ENCODE data around the gene SEMA5B. TPM values are rescaled to one million over a fixed set of nuclear protein-coding genes. Genes with fewer than 3 reads are reported as not detected.

Gene SEMA5B
- total RNA-seq, 1 donor from 2014 or later = not detected

- intact Hi-C loops (cut with micrococcal nuclease) = no loop called here
- Mint-ChIP-seq H3K36me3 (ENCODE audit: low read depth) (no peaks in the 10 kb centered on the region), H3K4me3 (ENCODE audit: low read depth) (no peak overlapping the region), H3K9me3 (no peaks in the 10 kb centered on the region), H3K27ac (no peak overlapping the region), H3K27me3 (ENCODE audit: low read depth) (peaks cover 46% of the 10 kb centered on the region), H3K4me1 (ENCODE audit: low read depth) (peaks cover 8% of the 10 kb centered on the region)
- no peak for DNase-seq (ENCODE audit: low spot score)
Measured at GRCh38 chr3:123031051-123031450, 3.5 kb upstream of the SEMA5B start.

GRCh38 chr3:123028233-123028828 lies 768 bp upstream of the SEMA5B start:
- intact Hi-C loops (cut with micrococcal nuclease) = loop anchor here (1.0 to 5.0 kb wide), 3 partner anchors 86 to 1482 kb away; no protein-coding TSS in a partner anchor
- Mint-ChIP-seq H3K36me3 (ENCODE audit: low read depth) (no peaks in the 10 kb centered on the region), H3K4me3 (ENCODE audit: low read depth) (peak overlapping the region; percentile 59), H3K9me3 (no peaks in the 10 kb centered on the region), H3K27ac (no peak overlapping the region), H3K4me1 (ENCODE audit: low read depth) (peaks cover 11% of the 10 kb centered on the region), H3K27me3 (ENCODE audit: low read depth) (peaks cover 53% of the 10 kb centered on the region)
- DNase-seq (ENCODE audit: low spot score) = no peak

GRCh38 chr3:123026565-123027291 lies 835 bp downstream of the SEMA5B start:
- Mint-ChIP-seq H3K36me3 (ENCODE audit: low read depth) (no peaks in the 10 kb centered on the region), H3K9me3 (no peaks in the 10 kb centered on the region), H3K27ac (no peak overlapping the region), H3K4me3 (ENCODE audit: low read depth) (peak overlapping the region; percentile 43), H3K27me3 (ENCODE audit: low read depth) (peaks cover 69% of the 10 kb centered on the region), H3K4me1 (ENCODE audit: low read depth) (peaks cover 11% of the 10 kb centered on the region)
- intact Hi-C loops (cut with micrococcal nuclease) = loop anchor here (5.0 kb wide), 1 partner anchor 231 kb away; no protein-coding TSS in a partner anchor
- no peak for DNase-seq (ENCODE audit: low spot score)

- intact Hi-C loops (cut with micrococcal nuclease) = loop anchor here (5.0 kb wide), 1 partner anchor 231 kb away; no protein-coding TSS in a partner anchor
- peak overlapping the region; percentile 51 for H3K4me3 Mint-ChIP-seq (ENCODE audit: low read depth)
- peaks cover 11% of the 10 kb centered on the region for H3K4me1 Mint-ChIP-seq (ENCODE audit: low read depth)
- H3K36me3 Mint-ChIP-seq (ENCODE audit: low read depth) = no peaks in the 10 kb centered on the region
- no peaks in the 10 kb centered on the region for H3K9me3 Mint-ChIP-seq
- DNase-seq (ENCODE audit: low spot score) = no peak
- peaks cover 78% of the 10 kb centered on the region for H3K27me3 Mint-ChIP-seq (ENCODE audit: low read depth)
- no peak overlapping the region for H3K27ac Mint-ChIP-seq
Measured at GRCh38 chr3:123025642-123026521, 1.7 kb downstream of the SEMA5B start.

- H3K27me3 Mint-ChIP-seq (ENCODE audit: low read depth) = peaks cover 78% of the 10 kb centered on the region
- H3K27ac Mint-ChIP-seq = no peak overlapping the region
- intact Hi-C loops (cut with micrococcal nuclease) = no loop called here
- no peak for DNase-seq (ENCODE audit: low spot score)
- H3K4me3 Mint-ChIP-seq (ENCODE audit: low read depth) = no peak overlapping the region
- no peaks in the 10 kb centered on the region for H3K9me3 Mint-ChIP-seq
- peaks cover 11% of the 10 kb centered on the region for H3K4me1 Mint-ChIP-seq (ENCODE audit: low read depth)
- no peaks in the 10 kb centered on the region for H3K36me3 Mint-ChIP-seq (ENCODE audit: low read depth)
Measured at GRCh38 chr3:123024056-123024455, 3.5 kb downstream of the SEMA5B start.

GRCh38 chr3:123021996-123022510 lies 5.5 kb downstream of the SEMA5B start:
- DNase-seq (ENCODE audit: low spot score) = no peak
- H3K4me1 Mint-ChIP-seq (ENCODE audit: low read depth) = peaks cover 3% of the 10 kb centered on the region
- H3K4me3 Mint-ChIP-seq (ENCODE audit: low read depth) = no peak overlapping the region
- H3K27ac Mint-ChIP-seq = no peak overlapping the region
- peaks cover 73% of the 10 kb centered on the region for H3K27me3 Mint-ChIP-seq (ENCODE audit: low read depth)
- intact Hi-C loops (cut with micrococcal nuclease) = no loop called here
- no peaks in the 10 kb centered on the region for H3K9me3 Mint-ChIP-seq
- no peaks in the 10 kb centered on the region for H3K36me3 Mint-ChIP-seq (ENCODE audit: low read depth)

- intact Hi-C loops (cut with micrococcal nuclease) = no loop called here
- no peaks in the 10 kb centered on the region for H3K36me3 Mint-ChIP-seq (ENCODE audit: low read depth)
Measured at GRCh38 chr3:123021388-123021787, 6.2 kb downstream of the SEMA5B start.

GRCh38 chr3:123020709-123021108 lies 6.9 kb downstream of the SEMA5B start:
- Mint-ChIP-seq H3K27ac (no peak overlapping the region), H3K4me1 (ENCODE audit: low read depth) (peaks cover under 1% of the 10 kb centered on the region), H3K4me3 (ENCODE audit: low read depth) (no peak overlapping the region), H3K36me3 (ENCODE audit: low read depth) (no peaks in the 10 kb centered on the region), H3K9me3 (no peaks in the 10 kb centered on the region), H3K27me3 (ENCODE audit: low read depth) (peaks cover 64% of the 10 kb centered on the region)
- intact Hi-C loops (cut with micrococcal nuclease) = no loop called here
- DNase-seq (ENCODE audit: low spot score) = no peak

More at GRCh38 chr3:123021388-123021787, 6.2 kb downstream of the SEMA5B start:
- Mint-ChIP-seq H3K4me1 (ENCODE audit: low read depth) (peaks cover 3% of the 10 kb centered on the region), H3K4me3 (ENCODE audit: low read depth) (no peak overlapping the region), H3K27ac (no peak overlapping the region), H3K27me3 (ENCODE audit: low read depth) (peaks cover 69% of the 10 kb centered on the region), H3K9me3 (no peaks in the 10 kb centered on the region)
- DNase-seq (ENCODE audit: low spot score) = no peak

GRCh38 chr3:123019591-123019990 lies 8.0 kb downstream of the SEMA5B start:
- H3K27me3 Mint-ChIP-seq (ENCODE audit: low read depth) = peaks cover 64% of the 10 kb centered on the region
- H3K27ac Mint-ChIP-seq = no peak overlapping the region

GRCh38 chr3:123019161-123019560 lies 8.4 kb downstream of the SEMA5B start:
- H3K36me3 Mint-ChIP-seq (ENCODE audit: low read depth) = no peaks in the 10 kb centered on the region
- H3K27me3 Mint-ChIP-seq (ENCODE audit: low read depth) = peaks cover 64% of the 10 kb centered on the region
- no peaks in the 10 kb centered on the region for H3K9me3 Mint-ChIP-seq
- DNase-seq (ENCODE audit: low spot score) = no peak
- no peak overlapping the region for H3K4me3 Mint-ChIP-seq (ENCODE audit: low read depth)
- intact Hi-C loops (cut with micrococcal nuclease) = no loop called here
- no peaks in the 10 kb centered on the region for H3K4me1 Mint-ChIP-seq (ENCODE audit: low read depth)
- H3K27ac Mint-ChIP-seq = no peak overlapping the region

More at GRCh38 chr3:123019591-123019990, 8.0 kb downstream of the SEMA5B start:
- intact Hi-C loops (cut with micrococcal nuclease) = no loop called here
- no peaks in the 10 kb centered on the region for H3K4me1 Mint-ChIP-seq (ENCODE audit: low read depth)
- H3K36me3 Mint-ChIP-seq (ENCODE audit: low read depth) = no peaks in the 10 kb centered on the region
- H3K9me3 Mint-ChIP-seq = no peaks in the 10 kb centered on the region
- no peak for DNase-seq (ENCODE audit: low spot score)
- H3K4me3 Mint-ChIP-seq (ENCODE audit: low read depth) = no peak overlapping the region

GRCh38 chr3:123018683-123019082 lies 8.9 kb downstream of the SEMA5B start:
- Mint-ChIP-seq H3K27ac (no peak overlapping the region), H3K4me3 (ENCODE audit: low read depth) (no peak overlapping the region), H3K9me3 (no peaks in the 10 kb centered on the region), H3K27me3 (ENCODE audit: low read depth) (peaks cover 62% of the 10 kb centered on the region), H3K36me3 (ENCODE audit: low read depth) (no peaks in the 10 kb centered on the region), H3K4me1 (ENCODE audit: low read depth) (no peaks in the 10 kb centered on the region)
- intact Hi-C loops (cut with micrococcal nuclease) = no loop called here
- DNase-seq (ENCODE audit: low spot score) = no peak

GRCh38 chr3:123015596-123015995 lies 12.0 kb downstream of the SEMA5B start:
- no peak overlapping the region for H3K4me3 Mint-ChIP-seq (ENCODE audit: low read depth)
- no peaks in the 10 kb centered on the region for H3K9me3 Mint-ChIP-seq
- H3K36me3 Mint-ChIP-seq (ENCODE audit: low read depth) = no peaks in the 10 kb centered on the region

More at GRCh38 chr3:123015596-123015995, 12.0 kb downstream of the SEMA5B start:
- intact Hi-C loops (cut with micrococcal nuclease) = no loop called here
- Mint-ChIP-seq H3K27ac (no peak overlapping the region), H3K27me3 (ENCODE audit: low read depth) (peaks cover 44% of the 10 kb centered on the region), H3K4me1 (ENCODE audit: low read depth) (no peaks in the 10 kb centered on the region)
- DNase-seq (ENCODE audit: low spot score) = no peak
